ENCODE measurements around the gene VWA5B1.

The VWA5B1 gene

GRCh38 chr1:20261095-20261494, 29.6 kb upstream of the VWA5B1 start:
- no peaks in the 10 kb centered on the region for H3K36me3 ChIP-seq (ENCODE audit: insufficient read depth)
- no peak overlapping the region for H3K4me2 ChIP-seq
- H3K9ac ChIP-seq: no peak overlapping the region
- no peak overlapping the region for H2AFZ ChIP-seq (ENCODE audit: low read depth)
- H3K4me3 ChIP-seq (IDR thresholded peaks at IDR 0.05; ENCODE audit: insufficient read depth, low read depth, low read length): no peak overlapping the region
- no peak overlapping the region for H3K27ac ChIP-seq
- H4K20me1 ChIP-seq (ENCODE audit: insufficient read depth): no peaks in the 10 kb centered on the region
- H3K27me3 ChIP-seq (ENCODE audit: insufficient read depth, low read depth): peaks cover 17% of the 10 kb centered on the region; the same call in 1 of the 2 replicates
- TF ChIP-seq CTCF (conservative IDR thresholded peaks at IDR 0.05; ENCODE audit: low read depth, low read length): no peak
- H3K79me2 ChIP-seq (ENCODE audit: insufficient read depth, low read depth): no peaks in the 10 kb centered on the region
- H3K4me1 ChIP-seq (ENCODE audit: low read depth, poor library complexity, severe bottlenecking): no peaks in the 10 kb centered on the region

DNA sequence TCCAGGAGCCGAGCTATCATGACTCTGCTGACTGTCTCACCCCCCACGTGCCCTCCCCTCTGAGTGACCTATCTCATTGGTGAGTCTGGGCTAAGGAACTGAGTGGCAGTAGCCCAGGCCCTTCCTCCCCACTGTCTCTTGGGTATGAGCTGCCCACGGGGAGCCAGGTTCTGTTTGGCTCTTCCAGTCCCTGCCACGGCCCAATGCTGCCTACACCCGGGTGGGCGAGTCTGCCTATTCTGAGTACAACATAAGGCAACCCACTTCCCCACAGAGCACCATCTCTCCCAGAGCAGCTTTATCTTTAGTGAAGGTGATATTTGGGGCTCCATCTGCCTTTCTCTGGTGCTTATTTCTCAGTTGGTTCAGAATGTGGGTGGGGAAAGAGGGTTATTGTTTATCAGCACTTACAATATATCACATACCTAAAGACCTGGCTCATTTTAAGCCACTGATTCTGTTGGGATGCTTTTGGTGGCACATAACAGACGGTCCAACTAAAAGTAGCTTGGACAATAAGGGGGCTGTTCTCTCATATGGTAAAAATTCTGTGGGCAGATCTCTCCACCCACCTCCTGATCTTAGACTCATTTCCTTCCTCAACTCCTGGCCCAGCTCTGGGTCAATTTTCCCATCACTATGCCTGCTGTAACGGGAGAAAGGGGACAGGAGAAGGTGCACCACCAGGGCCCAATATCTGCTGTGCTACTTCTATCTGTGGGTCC, 27.7 kb upstream of the VWA5B1 start:
- no peak overlapping the region for H2AFZ ChIP-seq (ENCODE audit: low read depth)
- TF ChIP-seq CTCF (conservative IDR thresholded peaks at IDR 0.05; ENCODE audit: low read depth, low read length): no peak
- H3K9ac ChIP-seq: no peak overlapping the region
- no peak overlapping the region for H3K4me2 ChIP-seq
- H3K27me3 ChIP-seq (ENCODE audit: insufficient read depth, low read depth): peaks cover 24% of the 10 kb centered on the region; the same call in 1 of the 2 replicates
- H3K36me3 ChIP-seq (ENCODE audit: insufficient read depth): no peaks in the 10 kb centered on the region
- no peak overlapping the region for H3K4me3 ChIP-seq (IDR thresholded peaks at IDR 0.05; ENCODE audit: insufficient read depth, low read depth, low read length)
- H3K27ac ChIP-seq: no peak overlapping the region
- H3K4me1 ChIP-seq (ENCODE audit: low read depth, poor library complexity, severe bottlenecking): no peaks in the 10 kb centered on the region
- H4K20me1 ChIP-seq (ENCODE audit: insufficient read depth): no peaks in the 10 kb centered on the region
- H3K79me2 ChIP-seq (ENCODE audit: insufficient read depth, low read depth): no peaks in the 10 kb centered on the region

GRCh38 chr1:20265250-20265649, 25.4 kb upstream of the VWA5B1 start:
- Histone ChIP-seq H3K36me3 (ENCODE audit: insufficient read depth) (no peaks in the 10 kb centered on the region), H4K20me1 (ENCODE audit: insufficient read depth) (no peaks in the 10 kb centered on the region), H3K79me2 (ENCODE audit: insufficient read depth, low read depth) (no peaks in the 10 kb centered on the region), H3K4me1 (ENCODE audit: low read depth, poor library complexity, severe bottlenecking) (no peaks in the 10 kb centered on the region), H3K9ac (no peak overlapping the region), H3K4me2 (no peak overlapping the region), H3K27ac (no peak overlapping the region), H2AFZ (ENCODE audit: low read depth) (no peak overlapping the region), H3K4me3 (IDR thresholded peaks at IDR 0.05; ENCODE audit: insufficient read depth, low read depth, low read length) (no peak overlapping the region), H3K27me3 (ENCODE audit: insufficient read depth, low read depth) (peaks cover 14% of the 10 kb centered on the region; the same call in 1 of the 2 replicates)
- no peak for TF ChIP-seq CTCF (conservative IDR thresholded peaks at IDR 0.05; ENCODE audit: low read depth, low read length)

- H3K4me1 ChIP-seq (ENCODE audit: low read depth, poor library complexity, severe bottlenecking): no peaks in the 10 kb centered on the region
- no peaks in the 10 kb centered on the region for H4K20me1 ChIP-seq (ENCODE audit: insufficient read depth)
- H3K27me3 ChIP-seq (ENCODE audit: insufficient read depth, low read depth): peaks cover 14% of the 10 kb centered on the region; the same call in 1 of the 2 replicates
- H3K79me2 ChIP-seq (ENCODE audit: insufficient read depth, low read depth): no peaks in the 10 kb centered on the region
- H3K27ac ChIP-seq: no peak overlapping the region
- no peak overlapping the region for H3K9ac ChIP-seq
- no peak overlapping the region for H3K4me3 ChIP-seq (IDR thresholded peaks at IDR 0.05; ENCODE audit: insufficient read depth, low read depth, low read length)
- no peak overlapping the region for H2AFZ ChIP-seq (ENCODE audit: low read depth)
- no peak overlapping the region for H3K4me2 ChIP-seq
- no peaks in the 10 kb centered on the region for H3K36me3 ChIP-seq (ENCODE audit: insufficient read depth)
- no peak for TF ChIP-seq CTCF (conservative IDR thresholded peaks at IDR 0.05; ENCODE audit: low read depth, low read length)
These were observed 24.5 kb upstream of the VWA5B1 start for GRCh38 chr1:20266141-20266540.

All from KMS-11 (cell line).